Measurements from ENCODE around the gene DCN. TPM values are rescaled to one million over a fixed set of nuclear protein-coding genes. Genes with fewer than 3 reads are reported as not detected.

Gene DCN
- total RNA-seq, 1 experiment from 2014 or later = 0.95 TPM

- BruUV-seq (replicated peaks) = no TSS peak
- Mint-ChIP-seq H3K4me3 (ENCODE audit: unreplicated experiment) (no peak overlapping the region), H3K9me3 (ENCODE audit: unreplicated experiment) (no peaks in the 10 kb centered on the region), H3K27me3 (ENCODE audit: insufficient read depth, unreplicated experiment) (no peaks in the 10 kb centered on the region), H3K27ac (ENCODE audit: unreplicated experiment) (no peak overlapping the region), H3K36me3 (ENCODE audit: insufficient read depth, unreplicated experiment) (no peaks in the 10 kb centered on the region), H3K4me1 (ENCODE audit: low read depth, unreplicated experiment) (no peaks in the 10 kb centered on the region)
- Histone ChIP-seq H3K4me1 (no peaks in the 10 kb centered on the region), H3K27me3 (replicated peaks; ENCODE audit: control insufficient read depth, insufficient read depth, low read length) (no peaks in the 10 kb centered on the region), H3K4me3 (ENCODE audit: low read depth, low read length) (no peak overlapping the region), H3K9me3 (no peaks in the 10 kb centered on the region), H3K36me3 (ENCODE audit: control insufficient read depth, insufficient read depth, low read length) (no peaks in the 10 kb centered on the region)
- POLR2A ChIA-PET = no interaction called here
- no peak for DNase-seq
- intact Hi-C loops (cut with micrococcal nuclease; ENCODE audit: unreplicated experiment) = no loop called here
- CTCF ChIA-PET = no interaction called here
- no peak for TF ChIP-seq CTCF (IDR thresholded peaks at IDR 0.05; ENCODE audit: insufficient read depth in 1 of 2, low read depth in 1 of 2, low read length in 1 of 2, severe bottlenecking in 1 of 2, unreplicated experiment in 1 of 2)
These were observed 9.5 kb downstream of the DCN start for GRCh38 chr12:91173124-91173523.

- Mint-ChIP-seq H3K4me1 (ENCODE audit: low read depth, unreplicated experiment) (no peaks in the 10 kb centered on the region), H3K27me3 (ENCODE audit: insufficient read depth, unreplicated experiment) (no peaks in the 10 kb centered on the region), H3K36me3 (ENCODE audit: insufficient read depth, unreplicated experiment) (no peaks in the 10 kb centered on the region), H3K4me3 (ENCODE audit: unreplicated experiment) (no peak overlapping the region), H3K27ac (ENCODE audit: unreplicated experiment) (no peak overlapping the region), H3K9me3 (ENCODE audit: unreplicated experiment) (no peaks in the 10 kb centered on the region)
- H3K36me3 ChIP-seq (ENCODE audit: control insufficient read depth, insufficient read depth, low read length) = no peaks in the 10 kb centered on the region
- H3K4me1 ChIP-seq = no peaks in the 10 kb centered on the region
- H3K4me3 ChIP-seq (ENCODE audit: low read depth, low read length) = no peak overlapping the region
- TF ChIP-seq CTCF (IDR thresholded peaks at IDR 0.05; ENCODE audit: insufficient read depth in 1 of 2, low read depth in 1 of 2, low read length in 1 of 2, severe bottlenecking in 1 of 2, unreplicated experiment in 1 of 2) = no peak
- ChIA-PET CTCF (no interaction called here), POLR2A (no interaction called here)
- no peaks in the 10 kb centered on the region for H3K9me3 ChIP-seq
- no peak for DNase-seq
- intact Hi-C loops (cut with micrococcal nuclease; ENCODE audit: unreplicated experiment) = no loop called here
- H3K27me3 ChIP-seq (replicated peaks; ENCODE audit: control insufficient read depth, insufficient read depth, low read length) = no peaks in the 10 kb centered on the region
- no TSS peak for BruUV-seq (replicated peaks)
These were observed 10.5 kb downstream of the DCN start for GRCh38 chr12:91172096-91172495.

GRCh38 chr12:91171476-91171875, 11.1 kb downstream of the DCN start:
- Mint-ChIP-seq H3K27me3 (ENCODE audit: insufficient read depth, unreplicated experiment) (no peaks in the 10 kb centered on the region), H3K27ac (ENCODE audit: unreplicated experiment) (no peak overlapping the region), H3K9me3 (ENCODE audit: unreplicated experiment) (no peaks in the 10 kb centered on the region), H3K4me3 (ENCODE audit: unreplicated experiment) (no peak overlapping the region), H3K36me3 (ENCODE audit: insufficient read depth, unreplicated experiment) (no peaks in the 10 kb centered on the region), H3K4me1 (ENCODE audit: low read depth, unreplicated experiment) (no peaks in the 10 kb centered on the region)
- no peak for DNase-seq
- no TSS peak for BruUV-seq (replicated peaks)
- TF ChIP-seq CTCF (IDR thresholded peaks at IDR 0.05; ENCODE audit: insufficient read depth in 1 of 2, low read depth in 1 of 2, low read length in 1 of 2, severe bottlenecking in 1 of 2, unreplicated experiment in 1 of 2) = no peak
- Histone ChIP-seq H3K36me3 (ENCODE audit: control insufficient read depth, insufficient read depth, low read length) (no peaks in the 10 kb centered on the region), H3K4me1 (no peaks in the 10 kb centered on the region), H3K27me3 (replicated peaks; ENCODE audit: control insufficient read depth, insufficient read depth, low read length) (no peaks in the 10 kb centered on the region), H3K9me3 (no peaks in the 10 kb centered on the region), H3K4me3 (ENCODE audit: low read depth, low read length) (no peak overlapping the region)
- POLR2A ChIA-PET = no interaction called here
- CTCF ChIA-PET = no interaction called here
- intact Hi-C loops (cut with micrococcal nuclease; ENCODE audit: unreplicated experiment) = no loop called here

Measured in Caco-2 (cell line).